SHP77 (cell line): ENCODE data around the gene C10orf95.

ENCODE experiments used
- DNase-seq, 2 experiments: peaks; one replicate each; lab custom pipeline; 2025; lab: John Stamatoyannopoulos, UW

Gene C10orf95

DNA sequence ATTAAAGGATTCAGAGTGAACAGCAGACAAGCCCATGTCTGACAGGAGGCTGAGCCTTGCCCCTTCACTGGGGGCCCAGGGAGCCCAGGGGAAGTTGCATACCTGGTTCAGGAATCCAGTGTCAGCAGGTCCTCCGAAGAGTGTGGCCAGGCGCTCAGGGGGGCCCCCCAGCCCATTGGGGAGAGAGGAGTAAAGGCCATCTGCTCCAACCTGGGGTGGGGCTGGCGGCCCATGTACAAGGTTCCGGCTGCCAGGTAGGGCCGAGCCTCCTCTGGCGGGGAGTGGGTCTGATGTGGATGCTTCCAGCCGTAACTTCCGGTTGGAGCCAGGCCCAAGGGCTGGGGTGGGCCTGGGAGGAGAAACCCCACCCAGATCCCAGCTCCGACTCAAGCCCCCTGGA is 35.1 kb downstream of the C10orf95 start:
- DNase-seq = no peak

- DNase-seq = no peak
Observed at GRCh38 chr10:102414749-102415148, 36.6 kb downstream of the C10orf95 start.

DNA sequence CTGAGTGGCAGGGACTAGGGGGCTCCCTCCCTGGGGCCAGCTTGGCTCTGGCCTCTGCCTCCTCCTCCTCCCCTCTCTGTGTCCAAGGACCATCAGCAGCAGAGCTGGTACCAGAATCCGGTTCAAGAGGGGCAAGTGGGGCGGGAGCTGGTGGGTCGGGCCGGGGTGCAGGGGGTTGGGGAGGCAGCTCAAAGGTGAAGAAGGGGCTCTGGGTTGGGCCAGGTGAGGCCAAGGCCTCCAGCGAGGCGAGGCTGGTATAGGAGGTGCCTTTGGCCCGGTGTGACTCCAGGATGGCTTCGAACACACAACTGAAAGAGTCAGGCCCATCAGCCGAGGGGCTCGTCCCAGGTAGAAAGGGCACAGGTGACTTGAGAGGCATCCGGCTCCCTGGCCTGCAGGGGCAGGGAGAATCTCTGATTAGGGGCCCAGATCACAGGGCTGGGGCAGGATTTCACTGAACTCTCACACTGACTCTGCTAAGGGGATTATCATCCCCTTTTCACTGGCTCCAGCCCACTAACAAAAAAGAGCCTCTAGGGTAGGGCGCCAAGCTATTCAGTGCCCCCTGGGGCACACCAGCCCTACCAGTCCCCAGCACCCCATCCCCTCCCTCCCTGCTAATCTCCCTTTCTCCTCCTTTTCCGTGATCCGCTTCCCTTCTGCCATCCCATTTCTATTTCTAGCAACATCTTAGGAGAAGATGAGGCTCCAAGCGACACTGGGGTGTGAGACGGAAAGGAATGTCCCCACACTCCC is 37.4 kb downstream of the C10orf95 start:
- no peak for DNase-seq

DNA sequence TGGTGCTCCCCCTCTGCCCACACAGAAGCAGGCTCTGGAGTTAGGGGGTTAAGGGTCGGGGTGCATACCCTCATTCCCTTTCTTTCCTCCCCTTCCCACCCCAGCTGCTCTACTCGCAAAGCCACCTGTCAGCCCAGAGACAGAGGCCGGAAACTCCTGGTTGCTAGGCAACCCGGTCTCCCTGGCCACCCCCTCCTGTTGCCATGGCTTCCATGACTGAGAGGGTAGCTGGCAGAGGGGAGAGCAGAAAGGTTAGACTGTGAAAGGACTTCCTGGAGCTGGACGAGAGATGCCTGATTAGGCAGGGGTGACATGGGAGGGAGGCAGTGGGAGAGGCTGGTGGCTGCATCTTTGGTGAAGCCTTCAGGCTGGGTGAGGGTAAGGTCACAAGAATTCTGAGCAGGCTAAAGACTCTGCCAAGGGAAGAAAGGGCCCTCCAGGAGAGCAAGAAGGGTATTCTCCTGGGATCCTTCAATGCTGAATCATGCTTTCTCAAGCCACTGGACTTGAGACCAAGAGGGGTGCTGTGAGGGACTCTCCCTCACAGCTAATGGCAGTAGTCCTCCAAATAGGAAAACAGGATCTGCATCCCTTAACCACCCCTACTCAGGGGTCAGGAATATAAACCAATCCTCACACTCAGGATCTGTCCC is 38.2 kb downstream of the C10orf95 start:
- DNase-seq = peak; percentile 85

GRCh38 chr10:102412293-102412692 is 39.0 kb downstream of the C10orf95 start:
- no peak for DNase-seq

- no peak for DNase-seq
Observed at GRCh38 chr10:102411341-102412255, 39.7 kb downstream of the C10orf95 start.

DNA sequence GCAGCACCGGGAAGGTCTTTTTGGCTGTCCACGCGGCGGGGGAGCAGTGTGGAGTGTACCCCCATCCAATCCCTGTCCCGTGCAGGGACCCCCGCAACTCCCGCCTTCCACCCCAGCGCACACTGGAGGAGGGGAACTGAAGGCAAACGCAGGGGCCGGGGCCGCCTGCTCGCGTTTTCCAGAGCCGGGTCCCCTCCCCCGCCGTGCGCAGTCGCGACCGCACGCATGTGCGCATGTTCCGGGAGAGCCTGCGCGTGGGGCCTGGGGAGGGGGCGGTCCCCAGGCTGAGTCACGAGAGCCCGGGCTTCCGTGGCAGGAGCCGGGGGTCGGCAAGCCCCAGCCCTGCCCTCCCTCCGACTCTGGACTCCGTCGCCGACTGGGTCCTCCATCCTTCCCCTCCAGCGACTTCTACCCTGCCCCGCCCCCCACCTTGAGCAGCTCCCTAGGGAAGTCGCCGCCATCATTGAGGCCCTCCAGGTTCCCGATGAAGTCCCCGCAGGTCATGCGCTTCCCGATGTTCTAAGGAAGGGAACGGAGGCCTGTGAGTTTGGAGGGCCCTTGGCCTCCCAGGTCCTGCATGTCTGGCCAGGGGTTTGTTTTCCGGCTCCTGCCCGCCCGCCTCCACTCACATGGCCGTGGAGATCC is 40.8 kb downstream of the C10orf95 start:
- no peak for DNase-seq

- no peak for DNase-seq
Observed at GRCh38 chr10:102409604-102410428, 41.5 kb downstream of the C10orf95 start.

GRCh38 chr10:102408728-102409603 is 42.4 kb downstream of the C10orf95 start:
- no peak for DNase-seq

- no peak for DNase-seq
Observed at GRCh38 chr10:102408131-102408727, 43.1 kb downstream of the C10orf95 start.

DNA sequence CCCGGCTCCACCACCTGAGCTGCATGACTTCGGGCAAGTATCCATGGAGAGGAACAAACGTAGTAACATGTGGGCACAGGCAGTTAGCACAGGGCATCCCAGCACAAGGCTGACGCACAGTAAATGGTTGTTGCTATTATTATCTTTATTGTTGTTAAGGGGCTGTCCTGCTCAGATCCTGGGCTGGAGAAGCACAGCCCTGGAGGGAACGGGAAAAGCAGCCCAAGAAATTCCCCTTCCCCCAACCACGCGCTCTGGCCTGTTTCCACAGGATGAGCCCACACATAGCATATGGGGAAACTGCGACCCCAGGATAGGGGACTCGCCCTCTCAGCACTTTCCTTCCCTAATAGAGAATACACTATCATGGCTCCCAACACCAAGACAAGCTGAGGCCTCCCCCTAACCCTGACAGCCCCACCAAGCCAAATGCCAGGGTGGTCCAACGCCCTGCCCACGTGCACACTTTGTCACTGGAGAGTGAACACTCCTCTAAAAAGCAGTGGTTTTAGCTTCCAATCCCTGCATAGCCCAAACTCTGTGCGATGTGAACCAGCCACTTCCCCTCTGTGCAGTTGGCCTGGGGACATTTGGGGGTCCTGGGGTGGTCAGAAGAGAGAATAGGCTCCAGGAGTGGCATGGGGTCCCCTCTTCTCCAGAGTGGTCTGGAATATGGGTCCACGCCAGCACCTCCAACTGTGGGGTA is 43.8 kb downstream of the C10orf95 start:
- DNase-seq = no peak

GRCh38 chr10:102406815-102407214 is 44.5 kb downstream of the C10orf95 start:
- DNase-seq = no peak

DNA sequence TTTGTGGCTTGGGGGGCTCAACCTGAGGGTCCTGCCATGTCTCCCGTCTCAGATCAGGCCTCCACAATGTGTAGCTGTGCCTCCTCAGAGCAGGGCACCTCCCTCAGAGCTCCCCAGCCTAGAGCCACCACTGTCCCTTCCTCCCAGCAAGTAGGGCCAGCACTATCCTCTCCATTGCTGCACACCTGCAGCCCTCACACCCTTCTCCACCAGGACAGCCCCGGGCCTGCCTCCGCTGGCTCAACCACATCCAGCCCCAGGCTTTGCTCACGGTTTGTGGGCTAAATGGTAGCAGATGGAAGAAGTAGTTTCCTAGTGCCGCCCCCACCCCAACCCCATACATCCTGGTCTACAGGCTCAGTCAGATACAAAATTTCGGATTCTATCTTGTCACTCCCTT is 45.7 kb downstream of the C10orf95 start:
- no peak for DNase-seq

DNA sequence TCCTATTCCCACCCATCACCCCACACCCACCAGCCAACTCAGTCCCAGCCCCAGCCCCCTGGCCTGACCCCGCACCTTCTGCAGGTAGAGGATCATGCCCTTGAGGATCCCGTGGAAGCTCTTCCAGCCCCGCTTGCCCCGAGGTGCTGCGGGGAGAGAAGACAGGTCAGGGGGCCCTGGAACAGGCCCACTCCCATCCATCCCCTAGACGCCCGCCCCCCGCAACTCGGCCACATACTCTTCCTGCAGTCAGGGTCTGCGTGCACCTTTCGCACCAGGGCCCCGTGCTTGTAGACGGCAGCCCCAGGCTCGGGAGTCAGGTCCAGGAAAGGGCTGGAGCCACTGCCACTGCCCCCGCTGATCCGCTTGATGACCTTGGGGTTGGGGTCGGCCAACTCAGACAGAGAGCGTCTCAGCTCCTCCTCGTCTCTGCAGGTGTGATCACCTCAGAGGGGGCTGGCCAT is 46.2 kb downstream of the C10orf95 start:
- no peak for DNase-seq

- no peak for DNase-seq
Observed at GRCh38 chr10:102404361-102405107, 46.8 kb downstream of the C10orf95 start.

DNA sequence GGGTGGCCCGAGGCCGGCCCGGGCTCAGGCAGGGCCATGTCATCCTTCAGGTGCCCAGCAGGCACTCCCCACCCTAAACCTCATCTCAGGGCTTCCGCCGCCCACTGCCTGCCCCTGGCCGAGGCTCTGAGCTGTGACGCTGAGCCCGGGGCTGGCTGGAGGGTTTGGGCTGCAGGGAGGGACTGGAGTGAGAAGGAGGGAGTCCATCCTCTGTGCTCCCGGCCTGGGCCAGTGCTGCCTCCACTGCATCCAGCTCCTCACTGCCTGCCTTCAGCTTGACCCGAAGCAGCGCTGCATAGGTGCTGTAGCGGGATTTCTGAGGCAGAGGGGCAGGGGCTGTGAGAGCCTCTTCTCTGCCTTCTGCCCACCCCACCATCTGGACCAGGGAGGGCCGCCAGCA is 48.2 kb downstream of the C10orf95 start:
- no peak for DNase-seq

DNA sequence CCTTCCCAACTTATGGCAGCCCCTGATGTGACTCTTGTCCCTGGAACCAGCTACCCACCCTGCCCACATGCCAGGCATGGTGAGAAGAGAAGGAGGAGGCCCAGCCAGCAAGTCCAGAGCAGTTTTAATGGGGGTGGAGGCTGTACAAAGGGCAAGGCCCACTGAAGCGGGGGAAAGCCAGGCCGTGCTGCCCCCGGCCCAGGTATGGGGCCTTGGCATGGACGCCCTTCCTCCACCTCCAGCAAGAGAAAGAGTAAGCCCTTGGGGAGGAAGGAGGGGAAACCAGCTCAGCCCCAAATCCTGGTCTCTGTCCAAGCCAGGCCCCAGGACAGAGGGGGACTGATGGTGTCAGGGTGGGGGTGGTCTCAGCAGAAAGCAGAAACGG is 48.8 kb downstream of the C10orf95 start:
- DNase-seq = no peak
